Activated T-cell treated with anti-CD3 and anti-CD28 coated beads for 4 hours (primary cell): ENCODE results near the gene TBL2.
"Not testable (repeated sequence)": the region's sequence is repeated elsewhere in the genome, so short reads cannot be mapped to it uniquely, and the experiment has no call there.

ENCODE experiments used
- DNase-seq: peaks from one replicate; pipeline ENCODE4 v3.0.0-alpha.2; 2020

The TBL2 gene

GRCh38 chr7:73578342-73579128, at the start of gene TBL2:
TSS of gene TBL2 (minus strand) at chr7:73578579. CDS start at chr7:73578549, 30 bp downstream.
- peak; percentile 98 for DNase-seq

- DNase-seq: no peak
Measured at GRCh38 chr7:73626814-73627213, 48.4 kb upstream of the TBL2 start.

GRCh38 chr7:73625276-73625675, 46.9 kb upstream of the TBL2 start:
- no peak for DNase-seq

GRCh38 chr7:73624669-73625001, 46.3 kb upstream of the TBL2 start:
- no peak for DNase-seq

GRCh38 chr7:73623798-73624668, 45.7 kb upstream of the TBL2 start, which contains the start of gene MLXIPL:
TSS of gene MLXIPL (minus strand) at chr7:73624522. CDS start at chr7:73624492, 30 bp downstream.
- DNase-seq: peak; percentile 36

GRCh38 chr7:73622909-73623797, 44.8 kb upstream of the TBL2 start:
- DNase-seq: no peak

GRCh38 chr7:73622527-73622908, 44.1 kb upstream of the TBL2 start:
- no peak for DNase-seq

- no peak for DNase-seq
Measured at GRCh38 chr7:73621168-73622063, 43.0 kb upstream of the TBL2 start.

GRCh38 chr7:73619394-73619793, 41.0 kb upstream of the TBL2 start:
- not testable (repeated sequence) for DNase-seq

- DNase-seq: no peak
Measured at GRCh38 chr7:73618538-73618937, 40.2 kb upstream of the TBL2 start.

- not testable (repeated sequence) for DNase-seq
Measured at GRCh38 chr7:73617520-73617919, 39.1 kb upstream of the TBL2 start.

GRCh38 chr7:73615886-73616285, 37.5 kb upstream of the TBL2 start:
- no peak for DNase-seq

- DNase-seq: not testable (repeated sequence)
Measured at GRCh38 chr7:73614937-73615336, 36.6 kb upstream of the TBL2 start.

GRCh38 chr7:73613954-73614735, 35.8 kb upstream of the TBL2 start:
- no peak for DNase-seq

- DNase-seq: no peak
Measured at GRCh38 chr7:73612598-73613269, 34.4 kb upstream of the TBL2 start.

- no peak for DNase-seq
Measured at GRCh38 chr7:73611017-73611555, 32.7 kb upstream of the TBL2 start.

GRCh38 chr7:73610105-73610504, 31.7 kb upstream of the TBL2 start:
- no peak for DNase-seq

GRCh38 chr7:73607692-73607983, 29.3 kb upstream of the TBL2 start:
- not testable (repeated sequence) for DNase-seq

GRCh38 chr7:73606801-73607691, 28.7 kb upstream of the TBL2 start:
- peak; percentile 64 for DNase-seq
